WTC11 (cell line): ENCODE data around the gene FMNL1. TPM values are rescaled to one million over a fixed set of nuclear protein-coding genes. Genes with fewer than 3 reads are reported as not detected.
"Not testable (repeated sequence)": the region's sequence is repeated elsewhere in the genome, so short reads cannot be mapped to it uniquely, and the experiment has no call there.

ENCODE experiments used
- ATAC-seq: fragments of 200-7000 bp; cut with Tn5 transposase; 2 replicates; pipeline ENCODE4 v1.10.0; 2021; ENCODE audit warnings: mild to moderate bottlenecking, moderate library complexity
- CTCF ChIA-PET: fragments of 300-600 bp; sonication (Branson Sonifier 250); formaldehyde crosslinking; loops from one replicate; lab custom pipeline; 2021; ENCODE audit warnings: antibody characterized with exemption; lab: Charles Lee
- POLR2A ChIA-PET: fragments of 350-600 bp; sonication (Branson Sonifier 250); formaldehyde crosslinking; loops from one replicate; lab custom pipeline; 2021; ENCODE audit warnings: antibody characterized with exemption; lab: Charles Lee
- DNase-seq: peaks from one replicate; pipeline ENCODE4 v3.0.0; 2021; ENCODE audit warnings: low spot score
- H3K27ac Mint-ChIP-seq: 2 replicates; pipeline ENCODE4 v1.8.0; 2021; ENCODE audit warnings: mixed read lengths
- H3K27me3 Mint-ChIP-seq: 2 replicates; pipeline ENCODE4 v1.8.0; 2021; ENCODE audit warnings: low read depth, mild to moderate bottlenecking, moderate library complexity, mixed read lengths
- H3K36me3 Mint-ChIP-seq: 2 replicates; pipeline ENCODE4 v1.8.0; 2021; ENCODE audit warnings: mixed read lengths
- H3K4me1 Mint-ChIP-seq: 2 replicates; pipeline ENCODE4 v1.8.0; 2022; ENCODE audit warnings: mixed read lengths
- H3K4me3 Mint-ChIP-seq: 2 replicates; pipeline ENCODE4 v1.8.0; 2021; ENCODE audit warnings: mild to moderate bottlenecking, moderate library complexity, mixed read lengths
- H3K9me3 Mint-ChIP-seq: 2 replicates; pipeline ENCODE4 v1.8.0; 2021; ENCODE audit warnings: mixed read lengths
- ARID4B ChIP-seq: sonication (generic); formaldehyde crosslinking; IDR thresholded peaks from 2 replicates; pipeline ENCODE4 v1.8.0; 2023; ENCODE audit warnings: missing genetic modification reagents, mild to moderate bottlenecking, borderline replicate concordance
- ATF1 ChIP-seq: sonication (generic); formaldehyde crosslinking; IDR thresholded peaks from 2 replicates; pipeline ENCODE4 v1.8.1; 2023; ENCODE audit warnings: mild to moderate bottlenecking, moderate library complexity, missing genetic modification reagents
- ATF2 ChIP-seq: sonication (generic); formaldehyde crosslinking; IDR thresholded peaks from 2 replicates; pipeline ENCODE4 v1.8.1; 2022; ENCODE audit warnings: low read depth, missing genetic modification reagents, borderline replicate concordance
- FOXK1 ChIP-seq: sonication (generic); formaldehyde crosslinking; IDR thresholded peaks from 2 replicates; pipeline ENCODE4 v1.8.0; 2022; ENCODE audit warnings: mild to moderate bottlenecking, moderate library complexity, missing genetic modification reagents
- IRF2 ChIP-seq: sonication (generic); formaldehyde crosslinking; IDR thresholded peaks from 2 replicates; pipeline ENCODE4 v1.8.0; 2022; ENCODE audit warnings: low read depth, missing genetic modification reagents, borderline replicate concordance
- MLX ChIP-seq: sonication (generic); formaldehyde crosslinking; IDR thresholded peaks from 2 replicates; pipeline ENCODE4 v1.8.1; 2023; ENCODE audit warnings: mild to moderate bottlenecking, missing genetic modification reagents, moderate library complexity
- NFE2L1 ChIP-seq: sonication (generic); formaldehyde crosslinking; IDR thresholded peaks from 2 replicates; pipeline ENCODE4 v1.8.1; 2023; ENCODE audit warnings: missing genetic modification reagents
- NR3C1 ChIP-seq: sonication (generic); formaldehyde crosslinking; conservative IDR thresholded peaks from 2 replicates; pipeline ENCODE4 v1.8.1; 2023; ENCODE audit warnings: low read depth, mild to moderate bottlenecking, missing genetic modification reagents
- TEAD1 ChIP-seq: sonication (generic); formaldehyde crosslinking; IDR thresholded peaks from 2 replicates; pipeline ENCODE4 v1.8.0; 2022; ENCODE audit warnings: mild to moderate bottlenecking, missing genetic modification reagents
- TEAD4 ChIP-seq: sonication (generic); formaldehyde crosslinking; IDR thresholded peaks from 2 replicates; pipeline ENCODE4 v1.8.0; 2022; ENCODE audit warnings: mild to moderate bottlenecking, missing genetic modification reagents
- TP53 ChIP-seq: sonication (generic); formaldehyde crosslinking; IDR thresholded peaks from 2 replicates; pipeline ENCODE4 v1.8.1; 2023; ENCODE audit warnings: mild to moderate bottlenecking, missing genetic modification reagents
- ZMAT4 ChIP-seq: fragments of 250-450 bp; sonication (Bioruptor Pico); IDR thresholded peaks from 2 replicates; pipeline ENCODE4 v1.9.0; 2021; ENCODE audit warnings: mild to moderate bottlenecking
- ZNF416 ChIP-seq: fragments of 250-450 bp; sonication (Bioruptor Pico); IDR thresholded peaks from 2 replicates; pipeline ENCODE4 v1.9.0; 2021; ENCODE audit warnings: mild to moderate bottlenecking, inconsistent platforms
- total RNA-seq: library from RNA; stranded (reverse); gene quantifications from 3 replicates; pipeline ENCODE4 v1.2.3, GENCODE V29; 2021

The FMNL1 gene
- total RNA-seq, 1 experiment from 2014 or later = 5.3 TPM

- no peak for TF ChIP-seq ATF2
- TF ChIP-seq, all 79 proteins: peak for 0
Measured at GRCh38 chr17:45251931-45252330, 30.2 kb downstream of the FMNL1 start (continued).

- H3K9me3 Mint-ChIP-seq, H3K4me3 Mint-ChIP-seq, POLR2A ChIA-PET, H3K27ac Mint-ChIP-seq, ATAC-seq, H3K36me3 Mint-ChIP-seq, H3K27me3 Mint-ChIP-seq, DNase-seq: not testable (repeated sequence)
- H3K4me1 Mint-ChIP-seq = peaks cover 24% of the 10 kb centered on the region
- CTCF ChIA-PET = interaction anchor here (4.9 kb wide), 1 partner anchor 18 kb away, joined by 32 read pairs; no protein-coding TSS in a partner anchor
Measured at GRCh38 chr17:45253237-45253636, 31.6 kb downstream of the FMNL1 start.

- H3K36me3 Mint-ChIP-seq = peaks cover 7% of the 10 kb centered on the region
- POLR2A ChIA-PET = no interaction called here
- H3K4me1 Mint-ChIP-seq = peaks cover 18% of the 10 kb centered on the region
- TF ChIP-seq ATF1 (CRISPR knock-in tag) (no peak), TEAD1 (no peak), FOXK1 (CRISPR knock-in tag) (no peak), NFE2L1 (CRISPR knock-in tag) (no peak)
- H3K4me3 Mint-ChIP-seq = no peak overlapping the region
- no peak overlapping the region; the same call in 1 of the 2 replicates for H3K27ac Mint-ChIP-seq
- CTCF ChIA-PET = interaction anchor here (1.3 to 4.9 kb wide), 4 partner anchors 17 to 131 kb away, joined by 7 to 32 read pairs (median 18); partner anchors contain the start of gene ACBD4
- ATAC-seq (no peak), DNase-seq (no peak)
- H3K9me3 Mint-ChIP-seq = no peaks in the 10 kb centered on the region
- no peaks in the 10 kb centered on the region; the same call in none of the 2 replicates for H3K27me3 Mint-ChIP-seq
Measured at GRCh38 chr17:45253879-45254278, 32.2 kb downstream of the FMNL1 start.

- ChIA-PET POLR2A (interaction anchor here (0.6 to 1.6 kb wide), 2 partner anchors 94 to 107 kb away, joined by 3 to 4 read pairs; partner anchors contain the start of genes HEXIM1 and HEXIM2), CTCF (interaction anchor here (1.2 to 4.9 kb wide), 7 partner anchors 8 to 176 kb away, joined by 3 to 32 read pairs (median 12); partner anchors contain the start of gene ACBD4)
- Mint-ChIP-seq H3K27ac (no peak overlapping the region), H3K4me1 (peaks cover 16% of the 10 kb centered on the region), H3K9me3 (no peaks in the 10 kb centered on the region), H3K36me3 (peaks cover 3% of the 10 kb centered on the region; the same call in 1 of the 2 replicates), H3K4me3 (no peak overlapping the region), H3K27me3 (peaks cover under 1% of the 10 kb centered on the region)
- ATAC-seq (no peak), DNase-seq (no peak)
- 0 out of 2 replicates have a peak, but pooled peaks have one; percentile 17 for TF ChIP-seq IRF2 (CRISPR knock-in tag)
- no peak for TF ChIP-seq ARID4B
- TF ChIP-seq ZNF416 (CRISPR knock-in tag) = no peak
Measured at GRCh38 chr17:45255358-45255757, 33.7 kb downstream of the FMNL1 start.

GRCh38 chr17:45256114-45256966 is 34.7 kb downstream of the FMNL1 start:
- ATAC-seq = peak; percentile 46
- TF ChIP-seq TEAD1 (no peak), TEAD4 (CRISPR knock-in tag) (no peak), ZMAT4 (CRISPR knock-in tag) (no peak), MLX (no peak), TP53 (no peak), NR3C1 (CRISPR knock-in tag) (no peak), ARID4B (no peak)

More at GRCh38 chr17:45256114-45256966, 34.7 kb downstream of the FMNL1 start:
- Mint-ChIP-seq H3K4me1 (peaks cover 18% of the 10 kb centered on the region), H3K9me3 (no peaks in the 10 kb centered on the region), H3K36me3 (no peaks in the 10 kb centered on the region), H3K27me3 (peaks cover 10% of the 10 kb centered on the region), H3K27ac (no peak overlapping the region), H3K4me3 (no peak overlapping the region)
- POLR2A ChIA-PET = interaction anchor here (1.6 kb wide), 1 partner anchor 95 kb away, joined by 4 read pairs; the partner anchor contains the start of gene HEXIM2
- CTCF ChIA-PET = interaction anchor here (0.5 to 4.9 kb wide), 22 partner anchors 9 to 1126 kb away, joined by 3 to 32 read pairs (median 4); partner anchors contain the start of genes ACBD4 and HEXIM1
- no peak for DNase-seq
